H1 (cell line): ENCODE results near the gene EMC6. TPM values are rescaled to one million over a fixed set of nuclear protein-coding genes. Genes with fewer than 3 reads are reported as not detected.

Experiments
- BRCA1 ChIP-seq: IDR thresholded peaks from 2 replicates; pipeline ENCODE4 v1.6.1; 2012; ENCODE audit warnings: low read depth, low read length, improper control_type of control experiment
- EP300 ChIP-seq, 2 experiments: IDR thresholded peaks; 1 replicate in 1 of 2; 2 replicates in 1 of 2; pipeline ENCODE4 v1.6.1; 2011 to 2012; ENCODE audit warnings: low read depth in 2 of 2, low read length in 2 of 2, mild to moderate bottlenecking in 2 of 2, borderline replicate concordance in 1 of 2, inconsistent platforms in 1 of 2, moderate library complexity in 1 of 2
- FOSL1 ChIP-seq: IDR thresholded peaks from 2 replicates; pipeline ENCODE4 v1.6.1; 2011; ENCODE audit warnings: mild to moderate bottlenecking, low read depth, low read length, moderate library complexity; ENCODE audit not compliant: insufficient read depth
- HDAC6 ChIP-seq: IDR thresholded peaks from one replicate; pipeline ENCODE4 v1.7.1; 2012; ENCODE audit warnings: low read depth, mild to moderate bottlenecking, inconsistent platforms, low read length, moderate library complexity
- POLR2AphosphoS5 ChIP-seq: IDR thresholded peaks from 2 replicates; pipeline ENCODE4 v1.6.1; 2011; ENCODE audit warnings: low read depth, low read length
- polyA plus RNA-seq, 7 experiments: library from polyadenylated mRNA; depleted of rRNA in 3 of 7; stranded (reverse) in 5 of 7; unstranded in 2 of 7; fragments of >200 nt in 5 of 7; fragments of 200-250 nt in 2 of 7; gene quantifications; 1 replicate in 5 of 7; 2 replicates in 1 of 7; 4 replicates in 1 of 7; pipeline versions ENCODE4 v1.2.1 to v1.2.3, GENCODE V29; 2011 to 2013; ENCODE audit warnings: missing spikeins in 2 of 7, mixed read lengths in 2 of 7
- total RNA-seq: library from RNA; stranded (reverse); fragmentation: NEBNext Ultra II Directional; extraction: Animal tissue kit (Norgen Biotek cat#: 25700); gene quantifications from 2 replicates; pipeline ENCODE4 v1.2.1, GENCODE V29; 2021
- TF ChIP-seq, protein P1 (sequence below): IDR thresholded peaks from 2 replicates; pipeline ENCODE4 v1.6.1; 2012; ENCODE audit warnings: low read length, inconsistent platforms

EMC6 gene
- total and polyA plus RNA-seq, 2 of the 8 experiments (the other 6 are each of a cell fraction or from before 2014, with no cell fraction given), result 81.5 to 193 TPM

DNA sequence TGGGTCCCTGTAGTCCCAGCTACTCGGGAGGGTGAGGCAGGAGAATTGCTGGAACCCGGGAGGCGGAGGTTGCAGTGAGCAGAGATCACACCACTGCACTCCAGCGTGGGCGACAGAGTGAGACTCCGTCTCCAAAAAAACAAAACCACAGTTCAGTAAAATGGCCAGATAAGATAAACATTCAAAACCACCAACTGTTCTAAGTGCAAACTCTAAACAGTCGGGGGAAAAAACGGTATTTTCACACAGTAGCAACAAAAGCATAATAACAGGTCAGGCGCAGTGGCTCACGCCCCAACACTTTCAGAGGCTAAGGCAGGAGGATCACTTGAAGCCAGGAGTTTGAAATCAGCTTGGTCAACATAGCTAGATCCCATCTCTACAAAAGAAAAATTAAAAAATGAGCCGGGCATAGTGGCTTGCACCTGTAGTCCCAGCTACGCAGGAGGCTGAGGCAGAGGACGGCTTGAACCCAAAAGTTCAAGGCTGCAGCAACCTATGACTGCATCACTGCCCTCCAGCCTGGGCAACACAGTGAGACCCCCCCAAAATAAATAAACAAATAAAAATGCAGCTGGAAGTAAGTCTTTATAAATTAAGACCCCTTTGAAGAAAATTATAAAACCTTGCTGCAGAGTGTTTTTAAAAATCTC is 44.3 kb downstream of the EMC6 start (continued):
- no peak for TF ChIP-seq EP300 (IDR thresholded peaks at IDR 0.05; ENCODE audit: borderline replicate concordance in 1 of 2, low read depth in 2 of 2, low read length in 2 of 2)
- no peak for TF ChIP-seq POLR2AphosphoS5
- TF ChIP-seq, protein P1, sequence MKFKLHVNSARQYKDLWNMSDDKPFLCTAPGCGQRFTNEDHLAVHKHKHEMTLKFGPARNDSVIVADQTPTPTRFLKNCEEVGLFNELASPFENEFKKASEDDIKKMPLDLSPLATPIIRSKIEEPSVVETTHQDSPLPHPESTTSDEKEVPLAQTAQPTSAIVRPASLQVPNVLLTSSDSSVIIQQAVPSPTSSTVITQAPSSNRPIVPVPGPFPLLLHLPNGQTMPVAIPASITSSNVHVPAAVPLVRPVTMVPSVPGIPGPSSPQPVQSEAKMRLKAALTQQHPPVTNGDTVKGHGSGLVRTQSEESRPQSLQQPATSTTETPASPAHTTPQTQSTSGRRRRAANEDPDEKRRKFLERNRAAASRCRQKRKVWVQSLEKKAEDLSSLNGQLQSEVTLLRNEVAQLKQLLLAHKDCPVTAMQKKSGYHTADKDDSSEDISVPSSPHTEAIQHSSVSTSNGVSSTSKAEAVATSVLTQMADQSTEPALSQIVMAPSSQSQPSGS, result no peak
- TF ChIP-seq FOSL1, result no peak
- TF ChIP-seq BRCA1, result no peak
- no peak for TF ChIP-seq HDAC6
